AG20443 (cell line): ENCODE results near the gene BEAN1.
"Not testable (repeated sequence)": the region's sequence is repeated elsewhere in the genome, so short reads cannot be mapped to it uniquely, and the experiment has no call there.

Source experiments
- DNase-seq: peaks from one replicate; pipeline ENCODE4 v3.0.0; 2012; ENCODE audit warnings: low spot score, mixed read lengths

The BEAN1 gene

GRCh38 chr16:66508914-66509496 lies 81.9 kb downstream of the BEAN1 start:
- no peak for DNase-seq

GRCh38 chr16:66509576-66509975 lies 82.5 kb downstream of the BEAN1 start:
- no peak for DNase-seq

- no peak for DNase-seq
These were observed 83.2 kb downstream of the BEAN1 start for GRCh38 chr16:66510298-66510697.

GRCh38 chr16:66510711-66511601 lies 83.9 kb downstream of the BEAN1 start:
- DNase-seq: no peak

DNA sequence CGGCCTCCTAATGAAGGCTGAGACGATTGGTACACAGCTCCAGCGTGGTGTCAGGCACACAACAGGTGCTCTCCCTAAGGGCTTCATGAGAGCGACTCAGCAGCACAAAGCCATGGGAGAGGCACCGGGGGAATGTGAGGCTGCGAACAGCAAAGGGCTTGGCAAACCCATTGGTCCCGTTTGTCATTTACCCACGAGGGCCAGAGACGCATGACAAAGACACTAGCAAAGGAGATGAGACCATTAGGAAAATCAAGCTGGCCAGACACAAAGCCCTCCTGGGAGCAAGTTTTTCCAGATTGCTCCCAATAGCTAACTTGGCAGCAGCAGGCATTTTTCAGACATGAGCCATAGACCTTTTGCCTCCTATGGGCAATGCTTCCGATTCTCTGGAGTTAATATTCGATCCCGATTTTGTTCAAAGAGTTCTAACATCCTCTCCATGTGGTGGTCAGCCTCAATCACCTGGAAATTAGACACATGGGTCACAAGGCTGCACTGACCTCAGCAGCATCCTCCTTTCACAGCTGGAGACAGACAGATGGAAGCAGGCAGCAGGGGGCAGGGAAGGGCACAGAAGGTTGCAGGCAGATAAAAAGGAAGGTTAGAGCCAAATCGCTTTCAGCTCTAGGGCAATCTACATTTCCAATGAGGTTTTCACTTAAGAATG lies 84.6 kb downstream of the BEAN1 start:
- DNase-seq: peak; percentile 78

DNA sequence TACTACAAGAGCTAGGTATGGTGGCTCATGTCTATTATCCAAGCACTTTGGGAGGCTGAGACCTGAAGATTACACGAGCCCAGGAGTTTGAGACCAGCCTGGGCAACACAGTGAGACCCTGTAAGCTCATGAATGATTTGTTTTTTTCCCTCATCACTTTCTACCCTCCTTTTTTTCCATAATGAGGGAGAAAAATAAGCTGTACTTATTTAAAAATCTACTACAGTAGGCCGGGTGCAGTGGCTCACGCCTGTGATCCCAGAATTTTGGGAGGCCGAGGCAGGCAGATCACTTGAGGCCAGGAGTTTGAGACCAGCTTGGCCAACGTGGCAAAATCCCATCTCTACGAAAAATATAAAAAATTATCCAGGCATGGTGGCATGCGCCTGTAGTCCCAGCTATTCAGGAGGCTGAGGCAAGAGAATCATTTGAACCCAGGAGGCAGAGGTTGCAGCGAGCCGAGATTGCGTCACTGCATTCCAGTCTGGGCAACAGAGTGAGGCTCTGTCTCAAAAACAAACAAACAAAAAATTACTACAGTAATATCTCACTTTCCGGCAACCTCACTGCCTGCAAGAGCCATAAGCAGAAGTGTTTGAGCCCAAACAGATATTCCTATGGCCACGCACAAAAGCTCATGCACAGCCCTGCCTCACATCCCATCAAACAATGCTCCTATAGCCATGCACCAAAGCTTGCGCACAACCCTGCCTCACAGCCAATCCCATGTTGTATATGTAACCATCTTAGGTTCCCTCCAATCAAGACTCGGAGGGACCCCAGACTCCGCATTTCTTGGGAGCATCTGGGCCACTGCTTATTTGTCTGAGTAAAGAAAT lies 85.4 kb downstream of the BEAN1 start:
- no peak for DNase-seq

- DNase-seq: no peak
These were observed 86.1 kb downstream of the BEAN1 start for GRCh38 chr16:66513111-66513723.

DNA sequence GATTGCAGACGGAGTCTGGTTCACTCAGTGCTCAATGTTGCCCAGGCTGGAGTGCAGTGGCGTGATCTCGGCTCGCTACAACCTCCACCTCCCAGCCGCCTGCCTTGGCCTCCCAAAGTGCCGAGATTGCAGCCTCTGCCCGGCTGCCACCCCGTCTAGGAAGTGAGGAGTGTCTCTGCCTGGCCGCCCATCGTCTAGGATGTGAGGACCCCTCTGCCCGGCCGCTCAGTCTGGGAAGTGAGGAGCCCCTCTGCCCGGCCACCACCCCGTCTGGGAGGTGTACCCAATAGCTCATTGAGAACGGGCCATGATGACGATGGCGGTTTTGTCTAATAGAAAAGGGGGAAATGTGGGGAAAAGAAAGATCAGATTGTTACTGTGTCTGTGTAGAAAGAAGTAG lies 87.3 kb downstream of the BEAN1 start:
- not testable (repeated sequence) for DNase-seq

GRCh38 chr16:66514980-66515595 lies 88.0 kb downstream of the BEAN1 start:
- not testable (repeated sequence) for DNase-seq

DNA sequence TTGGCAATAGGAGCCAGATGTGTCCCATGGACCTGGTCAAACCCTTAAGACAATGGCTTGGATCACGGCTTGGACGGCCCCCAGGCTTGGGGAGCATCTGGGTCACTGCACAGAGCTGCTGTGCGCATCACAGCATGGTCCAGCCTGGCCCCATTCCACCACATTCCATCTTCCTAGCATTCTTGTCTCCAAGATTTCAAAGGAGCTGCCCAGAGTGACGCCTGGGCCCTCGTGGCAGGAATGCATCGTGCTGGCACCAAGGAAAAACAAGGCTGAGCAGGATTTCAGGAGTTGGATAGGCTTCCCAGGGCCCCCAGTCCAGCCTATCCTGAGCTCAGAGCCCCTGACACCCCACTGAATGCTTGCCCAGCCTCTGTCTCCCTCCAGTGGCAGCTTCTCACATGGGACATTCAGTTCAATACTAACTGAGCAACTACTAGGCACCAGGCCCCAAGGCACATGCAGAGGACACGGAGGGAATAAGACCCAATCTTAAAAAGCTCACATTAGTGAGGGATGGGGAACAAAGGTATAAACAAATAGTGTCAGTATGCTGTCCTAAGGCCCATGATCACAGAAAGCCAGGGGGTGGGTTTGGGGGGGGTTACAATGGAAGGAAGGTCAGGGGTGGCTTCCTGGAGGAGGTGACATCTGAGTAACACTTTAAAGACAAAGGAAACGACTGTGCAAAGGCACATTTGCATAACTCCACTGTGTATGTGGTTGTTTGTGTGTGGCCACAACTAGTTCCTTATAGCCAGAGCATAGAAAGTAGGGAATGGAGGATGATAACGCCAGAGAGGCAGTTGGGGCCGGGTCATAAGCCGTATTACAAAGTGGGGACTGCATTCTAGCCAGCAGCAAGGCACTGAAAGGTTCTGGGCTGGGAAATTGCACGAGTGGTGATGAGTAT lies 88.8 kb downstream of the BEAN1 start:
- DNase-seq: peak; percentile 83

DNA sequence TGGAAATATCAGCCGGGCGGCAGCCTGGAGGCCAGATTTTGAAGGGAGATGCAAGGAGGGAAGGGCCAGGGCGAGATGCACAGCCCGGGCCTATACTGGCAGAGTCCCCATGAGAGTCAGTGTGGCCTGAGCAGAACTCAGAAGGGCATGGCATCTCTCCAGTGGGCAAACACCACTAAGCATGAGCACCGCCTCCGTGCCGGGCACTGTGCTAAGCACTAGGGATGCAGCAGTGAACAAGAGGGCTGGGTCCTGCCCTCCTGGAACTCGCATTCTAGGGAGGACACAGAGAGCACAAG lies 89.4 kb downstream of the BEAN1 start:
- no peak for DNase-seq

DNA sequence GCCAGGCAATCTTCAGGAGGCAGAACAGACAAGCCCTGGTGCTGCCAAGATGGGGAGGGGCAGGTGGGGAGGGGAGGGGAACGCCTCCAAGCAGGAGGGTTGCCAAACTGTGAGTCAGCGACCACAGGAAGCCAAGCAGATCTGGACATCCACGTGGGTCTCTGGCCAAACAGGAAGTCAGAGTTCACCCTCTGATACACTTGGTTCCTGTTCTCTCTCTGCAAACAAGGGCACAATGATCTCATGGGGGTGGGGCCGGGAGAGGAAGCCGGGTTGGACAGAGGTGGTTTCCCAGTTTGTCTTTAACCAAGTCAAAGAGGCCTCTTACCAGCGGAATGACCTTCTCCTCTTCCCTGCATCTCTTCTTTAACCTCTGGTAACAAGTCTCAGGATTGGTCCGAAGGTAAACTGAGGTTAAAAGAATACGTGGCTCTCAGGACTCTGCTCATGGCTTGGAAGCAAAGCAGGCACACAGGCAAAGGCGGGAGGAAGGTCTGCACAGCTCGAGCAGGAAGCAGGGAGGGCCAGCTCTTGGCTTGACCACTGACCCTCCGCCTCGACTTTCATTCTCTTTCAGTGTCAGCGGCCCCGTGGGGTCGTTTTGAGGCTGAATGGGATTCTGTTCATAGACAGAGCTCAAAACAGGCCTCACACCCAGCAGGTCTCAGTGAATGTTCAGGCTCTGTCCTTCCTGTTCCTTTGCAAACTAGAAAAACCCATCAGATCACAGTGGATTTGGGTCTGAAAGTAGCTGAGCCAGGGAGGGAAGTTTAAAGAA lies 89.9 kb downstream of the BEAN1 start:
- DNase-seq: peak; percentile 95

DNA sequence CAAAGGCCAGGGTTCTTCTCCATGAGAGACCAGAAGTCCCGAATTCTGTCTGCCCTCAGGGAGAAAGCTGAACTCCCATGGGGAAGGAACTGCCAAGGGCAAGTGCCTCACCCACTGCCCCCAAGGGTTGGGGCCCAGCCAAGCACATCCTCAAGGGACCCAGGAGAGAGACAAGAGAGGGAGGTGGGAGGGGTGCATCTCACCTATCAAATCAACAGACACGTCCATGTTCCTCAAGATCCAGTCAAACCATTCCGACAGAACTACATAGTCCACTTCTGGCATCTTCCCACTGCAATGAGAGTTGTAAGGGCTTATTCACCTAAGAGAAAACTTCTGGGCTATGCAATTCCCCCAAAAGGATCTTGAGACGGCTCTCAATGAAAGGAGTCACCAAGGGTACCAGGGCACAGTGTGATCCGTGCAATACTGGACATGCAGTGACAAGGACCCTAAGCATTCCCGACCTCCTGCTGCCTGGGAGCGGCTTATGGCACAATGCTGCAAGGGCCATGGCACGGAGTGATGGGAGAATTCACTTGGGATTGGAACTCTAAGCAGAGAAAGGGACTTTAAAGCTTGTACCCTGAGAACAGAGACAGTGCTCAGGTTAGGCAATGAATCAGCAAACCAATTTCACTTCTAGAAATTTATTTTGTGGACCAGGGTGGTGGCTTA lies 90.6 kb downstream of the BEAN1 start:
- no peak for DNase-seq

DNA sequence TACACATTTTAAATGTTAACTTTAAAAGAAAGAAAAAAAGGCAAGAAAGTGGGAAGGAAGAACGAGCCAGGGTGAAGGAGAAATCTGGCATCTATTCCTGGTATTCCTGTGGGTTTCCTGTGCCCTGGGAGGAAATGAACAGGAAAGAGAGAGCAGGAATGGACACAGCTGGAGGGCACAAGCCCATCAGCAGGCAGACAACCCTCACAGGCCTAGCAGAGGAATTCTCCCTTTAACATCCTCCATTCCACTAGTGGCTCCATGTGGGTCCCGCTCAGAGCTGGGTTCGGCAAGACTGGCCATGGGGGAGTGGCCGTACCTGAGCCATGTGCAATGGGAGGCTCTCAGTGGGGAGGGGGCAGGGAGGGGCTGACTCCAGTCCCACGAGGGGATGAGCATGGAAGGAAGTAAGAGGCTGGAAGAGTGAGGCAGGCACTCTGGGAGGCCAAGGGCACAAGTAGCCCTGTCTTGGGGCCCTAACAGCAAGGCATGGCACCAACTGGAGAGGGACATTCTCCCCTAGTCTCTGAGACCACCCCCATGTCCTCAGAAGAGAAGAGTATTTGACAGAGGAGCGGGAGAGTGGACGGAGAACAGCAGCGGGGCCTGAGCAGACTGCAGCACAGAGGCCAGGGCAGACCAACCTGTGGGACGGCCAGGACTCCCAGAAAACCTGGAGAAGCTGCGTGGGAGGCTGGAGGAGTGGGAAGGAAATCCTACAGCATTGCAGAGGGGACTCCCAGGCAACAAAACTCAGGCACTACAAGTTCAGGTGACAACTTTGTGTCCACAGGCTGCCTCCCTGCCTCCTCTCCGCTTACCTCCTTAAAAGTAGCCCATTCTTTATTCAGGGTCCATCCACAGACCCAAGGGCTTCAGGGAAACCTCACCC lies 92.6 kb downstream of the BEAN1 start:
- DNase-seq: no peak

DNA sequence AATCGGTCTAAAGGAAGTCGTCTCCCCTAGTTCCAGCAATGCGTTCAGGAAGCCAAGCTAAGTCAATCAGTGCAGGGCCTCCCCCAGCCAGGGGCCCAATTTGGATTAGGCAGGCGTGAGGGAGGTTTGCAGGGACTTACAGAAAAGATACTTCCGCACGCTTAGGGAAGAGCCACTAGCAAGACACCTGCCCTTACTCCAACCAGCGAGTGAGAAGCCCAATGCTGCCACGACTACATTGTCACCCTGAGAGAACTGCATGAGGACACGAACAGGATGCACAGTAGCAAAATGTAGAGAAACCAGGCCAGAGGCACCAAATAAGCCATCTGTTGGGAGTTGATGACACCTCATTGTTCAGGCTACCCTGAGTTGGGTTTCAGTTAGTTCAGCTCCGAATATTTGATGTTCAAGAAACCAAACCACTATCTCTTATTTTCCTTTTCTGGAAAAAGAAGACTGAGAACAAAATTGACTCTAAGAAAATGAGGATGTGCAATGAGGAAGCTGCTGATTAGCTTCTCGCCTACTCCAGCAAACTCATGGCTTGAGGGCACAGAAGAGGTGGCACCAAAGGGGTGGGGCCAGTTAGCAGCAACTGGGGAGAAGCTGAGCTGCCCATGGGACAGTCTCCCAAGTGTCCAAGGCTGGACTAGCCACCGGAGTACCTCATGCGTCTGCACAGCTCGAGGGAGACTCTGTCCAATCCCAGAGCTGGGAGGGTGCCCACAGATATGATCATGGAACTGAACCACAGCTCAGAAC lies 93.5 kb downstream of the BEAN1 start:
- DNase-seq: no peak

GRCh38 chr16:66521252-66521713 lies 94.2 kb downstream of the BEAN1 start:
- no peak for DNase-seq
